ENCODE results near the gene RBM20.

RBM20 gene

DNA sequence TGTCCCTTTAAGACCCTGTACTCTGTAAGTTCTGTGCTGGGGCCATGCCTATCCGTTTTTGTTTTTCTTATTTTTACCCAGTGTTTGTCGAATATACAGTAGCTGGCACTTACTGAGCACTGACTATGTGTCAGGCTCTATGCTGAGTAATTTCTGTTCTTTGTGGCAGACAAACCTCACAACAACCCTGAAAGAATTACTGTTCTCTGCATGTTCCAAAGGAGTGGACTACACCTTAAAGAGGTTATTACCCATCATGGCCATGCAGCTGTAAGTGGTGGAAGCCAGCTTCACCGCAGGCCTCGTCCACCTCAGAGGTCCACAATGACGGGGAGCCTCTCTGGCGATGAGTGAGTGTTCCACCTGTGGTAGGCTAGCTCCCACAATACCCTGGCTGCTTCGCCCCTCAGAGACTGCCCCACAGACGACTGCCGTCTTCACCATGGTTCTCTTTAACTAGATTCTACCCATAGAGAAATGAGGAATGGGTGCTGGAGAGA, 30.1 kb upstream of the RBM20 start:
- H3K4me3 ChIP-seq (ENCODE audit: low read depth, low read length), result no peak overlapping the region
- DNase-seq, result no peak

DNA sequence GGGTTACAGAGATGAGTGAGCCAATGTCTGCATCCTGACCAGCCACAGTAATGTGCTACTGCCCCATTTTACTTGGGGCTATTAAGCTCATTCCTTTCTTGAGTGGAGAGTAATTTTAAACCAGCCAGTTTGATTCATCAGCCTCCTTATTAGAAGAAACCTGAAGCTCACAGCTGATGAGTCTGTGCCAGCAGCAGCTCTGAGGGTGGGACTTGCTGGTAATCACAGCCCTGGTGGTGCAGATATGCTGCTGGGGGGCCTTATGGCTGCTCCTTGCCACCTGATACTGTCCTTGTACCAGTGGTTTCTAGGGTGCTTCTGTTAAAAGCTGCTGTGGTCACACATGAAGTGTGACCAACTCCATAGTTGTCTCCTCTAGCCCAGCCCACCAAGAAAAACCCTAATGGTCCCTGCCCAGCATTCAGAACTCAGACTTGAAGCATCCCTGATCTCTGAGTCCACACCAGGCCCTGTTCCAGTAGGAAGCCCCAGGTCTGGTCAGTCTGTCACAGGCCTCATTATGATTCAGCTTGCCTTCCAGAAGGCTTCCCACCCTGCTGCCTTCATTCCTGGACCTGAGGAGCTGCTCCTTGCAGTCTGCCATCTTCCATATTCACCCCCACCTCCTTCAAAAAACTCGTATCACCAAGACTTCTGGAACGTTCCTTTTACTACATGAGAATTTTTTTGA, 28.9 kb upstream of the RBM20 start:
- H3K36me3 ChIP-seq, result no peaks in the 10 kb centered on the region
- H3K9me3 ChIP-seq (ENCODE audit: severe bottlenecking), result no peaks in the 10 kb centered on the region
- H3K27ac ChIP-seq, result no peak overlapping the region
- H3K27me3 ChIP-seq (ENCODE audit: insufficient read depth, low read depth, severe bottlenecking), result no peaks in the 10 kb centered on the region
- TF ChIP-seq, protein P1, sequence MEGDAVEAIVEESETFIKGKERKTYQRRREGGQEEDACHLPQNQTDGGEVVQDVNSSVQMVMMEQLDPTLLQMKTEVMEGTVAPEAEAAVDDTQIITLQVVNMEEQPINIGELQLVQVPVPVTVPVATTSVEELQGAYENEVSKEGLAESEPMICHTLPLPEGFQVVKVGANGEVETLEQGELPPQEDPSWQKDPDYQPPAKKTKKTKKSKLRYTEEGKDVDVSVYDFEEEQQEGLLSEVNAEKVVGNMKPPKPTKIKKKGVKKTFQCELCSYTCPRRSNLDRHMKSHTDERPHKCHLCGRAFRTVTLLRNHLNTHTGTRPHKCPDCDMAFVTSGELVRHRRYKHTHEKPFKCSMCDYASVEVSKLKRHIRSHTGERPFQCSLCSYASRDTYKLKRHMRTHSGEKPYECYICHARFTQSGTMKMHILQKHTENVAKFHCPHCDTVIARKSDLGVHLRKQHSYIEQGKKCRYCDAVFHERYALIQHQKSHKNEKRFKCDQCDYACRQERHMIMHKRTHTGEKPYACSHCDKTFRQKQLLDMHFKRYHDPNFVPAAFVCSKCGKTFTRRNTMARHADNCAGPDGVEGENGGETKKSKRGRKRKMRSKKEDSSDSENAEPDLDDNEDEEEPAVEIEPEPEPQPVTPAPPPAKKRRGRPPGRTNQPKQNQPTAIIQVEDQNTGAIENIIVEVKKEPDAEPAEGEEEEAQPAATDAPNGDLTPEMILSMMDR (IDR thresholded peaks at IDR 0.05; ENCODE audit: low read depth, low read length), result no peak
- no peak for DNase-seq
- H3K4me3 ChIP-seq (ENCODE audit: low read depth, low read length), result no peak overlapping the region

More for the DNA sequence above, 30.1 kb upstream of the RBM20 start:
- no peaks in the 10 kb centered on the region for H3K27me3 ChIP-seq (ENCODE audit: insufficient read depth, low read depth, severe bottlenecking)
- TF ChIP-seq, protein P1 (IDR thresholded peaks at IDR 0.05; ENCODE audit: low read depth, low read length), result no peak
- H3K36me3 ChIP-seq, result no peaks in the 10 kb centered on the region
- H3K27ac ChIP-seq, result no peak overlapping the region
- no peaks in the 10 kb centered on the region for H3K9me3 ChIP-seq (ENCODE audit: severe bottlenecking)

DNA sequence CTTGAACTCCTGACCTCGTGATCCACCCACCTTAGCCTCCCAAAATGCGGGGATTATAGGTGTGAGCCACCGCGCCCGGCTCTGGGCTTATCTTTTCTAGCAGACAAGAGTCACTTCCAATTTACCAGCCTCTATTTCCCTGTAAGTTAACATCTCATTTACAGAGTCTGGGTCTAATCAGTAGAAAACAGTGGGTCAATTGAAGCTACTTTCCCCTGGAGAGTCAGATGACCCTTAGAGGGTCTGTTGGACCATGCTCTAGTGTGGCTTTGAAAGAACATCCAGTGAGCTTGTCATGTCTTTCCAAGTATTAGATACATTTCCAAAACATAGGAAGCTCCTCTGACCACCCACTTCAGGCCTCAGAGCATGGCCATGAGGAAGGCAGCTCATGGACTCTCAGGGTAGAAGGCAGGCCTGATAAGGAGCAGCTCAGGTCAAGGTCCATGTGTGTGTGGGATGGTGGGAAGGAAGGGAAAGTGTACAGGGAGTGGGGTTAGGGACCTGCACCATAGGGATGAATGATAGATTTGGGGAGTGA, 27.6 kb upstream of the RBM20 start:
- Histone ChIP-seq H3K27ac (no peak overlapping the region), H3K36me3 (no peaks in the 10 kb centered on the region)
- TF ChIP-seq, protein P1 (IDR thresholded peaks at IDR 0.05; ENCODE audit: low read depth, low read length), result no peak

GRCh38 chr10:110617425-110618229, 26.5 kb upstream of the RBM20 start:
- Histone ChIP-seq H3K4me3 (ENCODE audit: low read depth, low read length) (no peak overlapping the region), H3K9me3 (ENCODE audit: severe bottlenecking) (no peaks in the 10 kb centered on the region), H3K27ac (no peak overlapping the region), H3K36me3 (no peaks in the 10 kb centered on the region), H3K27me3 (ENCODE audit: insufficient read depth, low read depth, severe bottlenecking) (no peaks in the 10 kb centered on the region)
- TF ChIP-seq, protein P1 (IDR thresholded peaks at IDR 0.05; ENCODE audit: low read depth, low read length), result no peak
- peak; percentile 23 for DNase-seq

More for the DNA sequence above, 27.6 kb upstream of the RBM20 start:
- no peak overlapping the region for H3K4me3 ChIP-seq (ENCODE audit: low read depth, low read length)
- no peak for DNase-seq
- H3K9me3 ChIP-seq (ENCODE audit: severe bottlenecking), result no peaks in the 10 kb centered on the region
- no peaks in the 10 kb centered on the region for H3K27me3 ChIP-seq (ENCODE audit: insufficient read depth, low read depth, severe bottlenecking)

- Histone ChIP-seq H3K27me3 (ENCODE audit: insufficient read depth, low read depth, severe bottlenecking) (no peaks in the 10 kb centered on the region), H3K27ac (no peak overlapping the region)
- TF ChIP-seq, protein P1 (IDR thresholded peaks at IDR 0.05; ENCODE audit: low read depth, low read length), result no peak
Measured at GRCh38 chr10:110618230-110618610, 25.9 kb upstream of the RBM20 start.

More at GRCh38 chr10:110618230-110618610, 25.9 kb upstream of the RBM20 start:
- DNase-seq, result no peak
- Histone ChIP-seq H3K9me3 (ENCODE audit: severe bottlenecking) (peaks cover under 1% of the 10 kb centered on the region), H3K36me3 (no peaks in the 10 kb centered on the region), H3K4me3 (ENCODE audit: low read depth, low read length) (no peak overlapping the region)

Data from WERI-Rb-1 (cell line).